SK-N-SH (cell line): ENCODE data around the gene COPS7A. TPM values are rescaled to one million over a fixed set of nuclear protein-coding genes. Genes with fewer than 3 reads are reported as not detected.

Source experiments
- CTCF ChIA-PET: fragments of 300-600, 350-600 bp; formaldehyde crosslinking; extraction: SDS; loops from one replicate; lab custom pipeline; 2021; lab: Yijun Ruan, JAX
- POLR2A ChIA-PET: fragments of 350-600 bp; sonication (Branson Sonifier 250); formaldehyde crosslinking; extraction: SDS; loops from one replicate; lab custom pipeline; 2020; ENCODE audit warnings: antibody characterized with exemption, inconsistent platforms; lab: Yijun Ruan, JAX
- DNase-seq: peaks from one replicate; pipeline ENCODE4 v3.0.0; 2012
- H2AFZ ChIP-seq: fragments of 200-600 bp; sonication (generic); 2 replicates; pipeline ENCODE4 v1.8.1; 2016; ENCODE audit warnings: antibody characterized with exemption, mild to moderate bottlenecking, low read depth
- H3F3A ChIP-seq: fragments of 200-600 bp; sonication (generic); replicated peaks from 2 replicates; pipeline ENCODE3; 2016; ENCODE audit warnings: antibody characterized with exemption, mild to moderate bottlenecking; ENCODE audit not compliant: insufficient read depth
- H3K27ac ChIP-seq, 2 experiments: fragments of 200-500 bp in 1 of 2; fragments of 200-600 bp in 1 of 2; sonication (Bioruptor generic) in 1 of 2; sonication (generic), shearing (Covaris generic) in 1 of 2; 2 replicates each; pipeline versions ENCODE4 v1.5.1 to v1.6.1; 2014 to 2016; ENCODE audit warnings: low read depth in 2 of 2, inconsistent platforms in 1 of 2, low read length in 1 of 2, mild to moderate bottlenecking in 1 of 2, mixed read lengths in 1 of 2
- H3K27me3 ChIP-seq: fragments of 200-600 bp; sonication (generic), shearing (Covaris generic); 2 replicates; pipeline ENCODE4 v1.6.1; 2016; ENCODE audit warnings: mixed run types; ENCODE audit not compliant: insufficient read depth
- H3K36me3 ChIP-seq, 2 experiments: fragments of 200-500 bp in 1 of 2; fragments of 200-600 bp in 1 of 2; sonication (Bioruptor generic) in 1 of 2; sonication (generic) in 1 of 2; replicated peaks in 1 of 2; 2 replicates each; pipeline versions ENCODE3 to v1.5.1; 2014 to 2016; ENCODE audit warnings: low read length in 1 of 2, mild to moderate bottlenecking in 1 of 2; ENCODE audit not compliant: insufficient read depth in 2 of 2, control insufficient read depth in 1 of 2
- H3K4me1 ChIP-seq, 2 experiments: fragments of 200-500 bp in 1 of 2; fragments of 200-600 bp in 1 of 2; sonication (Bioruptor generic) in 1 of 2; sonication (generic), shearing (Covaris generic) in 1 of 2; 2 replicates each; pipeline versions ENCODE4 v1.5.1 to v1.6.1; 2014 to 2016; ENCODE audit warnings: low read depth in 1 of 2, low read length in 1 of 2, mixed run types in 1 of 2; ENCODE audit not compliant: insufficient read depth in 2 of 2, control insufficient read depth in 1 of 2
- H3K4me2 ChIP-seq: fragments of 200-600 bp; sonication (generic), shearing (Covaris generic); 2 replicates; pipeline ENCODE4 v1.6.1; 2017; ENCODE audit warnings: mixed run types
- H3K4me3 ChIP-seq, 2 experiments: fragments of 200-500 bp in 1 of 2; fragments of 200-600 bp in 1 of 2; sonication (Bioruptor generic) in 1 of 2; sonication (generic), shearing (Covaris generic) in 1 of 2; 2 replicates each; pipeline versions ENCODE4 v1.5.1 to v1.8.1; 2014 to 2016; ENCODE audit warnings: low read depth in 2 of 2, inconsistent platforms in 1 of 2, low read length in 1 of 2, mild to moderate bottlenecking in 1 of 2, mixed read lengths in 1 of 2, moderate library complexity in 1 of 2
- H3K79me2 ChIP-seq: fragments of 200-600 bp; sonication (generic); 2 replicates; pipeline ENCODE4 v1.8.1; 2017; ENCODE audit warnings: mild to moderate bottlenecking; ENCODE audit not compliant: insufficient read depth
- H3K9ac ChIP-seq: fragments of 200-600 bp; sonication (generic); 2 replicates; pipeline ENCODE4 v1.6.1; 2017; ENCODE audit warnings: mixed run types
- H3K9me2 ChIP-seq: fragments of 200-600 bp; sonication (generic); 2 replicates; pipeline ENCODE4 v1.6.1; 2017; ENCODE audit warnings: mixed run types
- H3K9me3 ChIP-seq: fragments of 200-600 bp; sonication (generic); 2 replicates; pipeline ENCODE4 v1.6.1; 2017; ENCODE audit warnings: mixed run types, mild to moderate bottlenecking, moderate library complexity
- H4K20me1 ChIP-seq: fragments of 200-600 bp; sonication (generic); 2 replicates; pipeline ENCODE4 v1.6.1; 2017; ENCODE audit warnings: mild to moderate bottlenecking, mixed run types; ENCODE audit not compliant: insufficient read depth
- CHD2 ChIP-seq: fragments of 150-350 bp; IDR thresholded peaks from 2 replicates; pipeline ENCODE4 v1.6.1; 2018; ENCODE audit warnings: low read length; ENCODE audit not compliant: partially characterized antibody
- ELF1 ChIP-seq: IDR thresholded peaks from 2 replicates; pipeline ENCODE4 v1.4.0; 2012
- EP300 ChIP-seq, 2 experiments: IDR thresholded peaks; 2 replicates each; pipeline versions ENCODE4 v1.4.0 to v1.6.1; 2012; ENCODE audit warnings: borderline replicate concordance in 1 of 2, low read depth in 1 of 2, low read length in 1 of 2
- EZH2phosphoT487 ChIP-seq: fragments of 200-600 bp; sonication (generic); IDR thresholded peaks from 2 replicates; pipeline ENCODE4 v1.6.1; 2017; ENCODE audit warnings: low read depth, mixed run types, mild to moderate bottlenecking, antibody characterized with exemption, moderate library complexity, borderline replicate concordance
- FOSL2 ChIP-seq: IDR thresholded peaks from 2 replicates; pipeline ENCODE4 v1.4.0; 2012; ENCODE audit warnings: low read depth, mild to moderate bottlenecking, moderate library complexity, borderline replicate concordance
- FOXJ3 ChIP-seq: sonication (generic); formaldehyde crosslinking; IDR thresholded peaks from 2 replicates; pipeline ENCODE4 v1.5.1; 2020; ENCODE audit warnings: mild to moderate bottlenecking, missing genetic modification reagents
- GABPA ChIP-seq: IDR thresholded peaks from 2 replicates; pipeline ENCODE4 v1.4.0; 2012; ENCODE audit warnings: low read depth, mild to moderate bottlenecking
- JUND ChIP-seq: IDR thresholded peaks from 2 replicates; pipeline ENCODE4 v1.4.0; 2012
- NFIC ChIP-seq: IDR thresholded peaks from 2 replicates; pipeline ENCODE4 v1.4.0; 2012; ENCODE audit warnings: borderline replicate concordance
- RAD21 ChIP-seq: IDR thresholded peaks from 2 replicates; pipeline ENCODE4 v1.6.1; 2012; ENCODE audit warnings: mild to moderate bottlenecking, low read length
- RCOR1 ChIP-seq: fragments of 150-350 bp; IDR thresholded peaks from 2 replicates; pipeline ENCODE4 v1.6.1; 2017; ENCODE audit warnings: antibody characterized with exemption, low read length
- RXRA ChIP-seq: IDR thresholded peaks from 2 replicates; pipeline ENCODE4 v1.4.0; 2012; ENCODE audit warnings: low read depth, mild to moderate bottlenecking, borderline replicate concordance
- SMC3 ChIP-seq: IDR thresholded peaks from 2 replicates; pipeline ENCODE4 v1.6.1; 2012; ENCODE audit warnings: low read depth, low read length, improper control_type of control experiment
- TAF1 ChIP-seq: IDR thresholded peaks from 2 replicates; pipeline ENCODE4 v1.6.1; 2012; ENCODE audit warnings: low read depth, mild to moderate bottlenecking, low read length, moderate library complexity, borderline replicate concordance
- TCF12 ChIP-seq: IDR thresholded peaks from 2 replicates; pipeline ENCODE4 v1.4.0; 2012
- YY1 ChIP-seq: IDR thresholded peaks from 2 replicates; pipeline ENCODE4 v1.4.0; 2012; ENCODE audit warnings: low read depth, mild to moderate bottlenecking
- WGBS: methylation state at CpG from one replicate; pipeline ENCODE4 v1.1.6; 2017; ENCODE audit warnings: low lambda C conversion rate; 5-methylcytosine and 5-hydroxymethylcytosine counted together
- polyA plus RNA-seq, 3 experiments: library from polyadenylated mRNA; depleted of rRNA; stranded (reverse); fragments of >200 nt; gene quantifications; 2 replicates each; pipeline ENCODE4 v1.2.3, GENCODE V29; 2012
- TF ChIP-seq, protein P1 (sequence below): fragments of 200-600 bp; sonication (generic); IDR thresholded peaks from 2 replicates; pipeline ENCODE4 v1.6.1; 2017; ENCODE audit warnings: antibody characterized with exemption, mild to moderate bottlenecking, moderate library complexity
- TF ChIP-seq, protein P2 (sequence below): fragments of 150-350 bp; IDR thresholded peaks from 2 replicates; pipeline ENCODE4 v1.6.1; 2016; ENCODE audit warnings: mild to moderate bottlenecking, low read depth, low read length
- TF ChIP-seq, protein P3 (sequence below): IDR thresholded peaks from 2 replicates; pipeline ENCODE4; 2012

COPS7A gene
- polyA plus RNA-seq, 1 of the 3 experiments (the other 2 are of a cell fraction) = 191 TPM

DNA sequence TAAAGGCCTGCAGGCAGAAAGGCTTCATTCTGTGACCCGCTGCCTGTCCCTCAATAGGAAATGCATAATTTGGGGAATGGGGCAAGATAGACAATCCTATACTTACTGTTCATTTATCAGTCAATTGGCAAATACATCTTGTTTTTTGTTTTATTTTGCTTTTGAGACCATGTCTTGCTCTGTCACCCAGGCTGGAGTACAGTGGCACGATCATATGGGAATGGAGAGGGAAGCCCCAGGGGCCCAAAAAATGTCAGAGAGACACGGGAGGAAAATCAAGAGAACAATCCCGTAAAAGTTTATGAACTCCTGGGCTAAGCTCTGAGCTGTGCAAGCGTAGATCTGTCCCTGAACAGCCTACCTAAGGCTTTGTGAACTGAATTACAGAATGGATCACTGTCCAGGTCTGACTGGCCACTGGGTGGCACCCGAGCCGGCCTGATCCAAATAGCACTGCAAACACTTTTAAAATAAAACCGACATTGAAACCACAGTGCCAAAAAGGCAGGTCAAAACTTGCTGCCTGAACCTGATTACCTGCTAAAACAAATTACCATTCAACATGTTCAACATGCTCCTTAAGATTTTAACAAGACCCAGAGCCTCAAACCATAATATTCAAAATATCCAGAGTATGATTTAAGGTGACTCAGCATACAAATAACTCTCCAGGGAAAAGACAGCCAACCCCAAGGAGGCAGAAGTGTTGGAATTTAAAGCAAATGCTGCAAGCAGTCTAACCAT lies 11.8 kb downstream of the COPS7A start:
- no peak overlapping the region for H3K4me2 ChIP-seq
- no peak for TF ChIP-seq TCF12
- TF ChIP-seq, protein P1, sequence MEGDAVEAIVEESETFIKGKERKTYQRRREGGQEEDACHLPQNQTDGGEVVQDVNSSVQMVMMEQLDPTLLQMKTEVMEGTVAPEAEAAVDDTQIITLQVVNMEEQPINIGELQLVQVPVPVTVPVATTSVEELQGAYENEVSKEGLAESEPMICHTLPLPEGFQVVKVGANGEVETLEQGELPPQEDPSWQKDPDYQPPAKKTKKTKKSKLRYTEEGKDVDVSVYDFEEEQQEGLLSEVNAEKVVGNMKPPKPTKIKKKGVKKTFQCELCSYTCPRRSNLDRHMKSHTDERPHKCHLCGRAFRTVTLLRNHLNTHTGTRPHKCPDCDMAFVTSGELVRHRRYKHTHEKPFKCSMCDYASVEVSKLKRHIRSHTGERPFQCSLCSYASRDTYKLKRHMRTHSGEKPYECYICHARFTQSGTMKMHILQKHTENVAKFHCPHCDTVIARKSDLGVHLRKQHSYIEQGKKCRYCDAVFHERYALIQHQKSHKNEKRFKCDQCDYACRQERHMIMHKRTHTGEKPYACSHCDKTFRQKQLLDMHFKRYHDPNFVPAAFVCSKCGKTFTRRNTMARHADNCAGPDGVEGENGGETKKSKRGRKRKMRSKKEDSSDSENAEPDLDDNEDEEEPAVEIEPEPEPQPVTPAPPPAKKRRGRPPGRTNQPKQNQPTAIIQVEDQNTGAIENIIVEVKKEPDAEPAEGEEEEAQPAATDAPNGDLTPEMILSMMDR = peak; percentile 81
- TF ChIP-seq JUND = peak; percentile 25; the same call in 1 of the 2 replicates
- peak; percentile 84 for TF ChIP-seq RAD21
- no peak for TF ChIP-seq YY1
- peak; percentile 76 for TF ChIP-seq SMC3
- no peak for TF ChIP-seq NFIC
- no peak for TF ChIP-seq FOXJ3 (CRISPR knock-in tag)
- TF ChIP-seq EZH2phosphoT487 = no peak
- TF ChIP-seq CHD2 = no peak
- TF ChIP-seq, protein P2, sequence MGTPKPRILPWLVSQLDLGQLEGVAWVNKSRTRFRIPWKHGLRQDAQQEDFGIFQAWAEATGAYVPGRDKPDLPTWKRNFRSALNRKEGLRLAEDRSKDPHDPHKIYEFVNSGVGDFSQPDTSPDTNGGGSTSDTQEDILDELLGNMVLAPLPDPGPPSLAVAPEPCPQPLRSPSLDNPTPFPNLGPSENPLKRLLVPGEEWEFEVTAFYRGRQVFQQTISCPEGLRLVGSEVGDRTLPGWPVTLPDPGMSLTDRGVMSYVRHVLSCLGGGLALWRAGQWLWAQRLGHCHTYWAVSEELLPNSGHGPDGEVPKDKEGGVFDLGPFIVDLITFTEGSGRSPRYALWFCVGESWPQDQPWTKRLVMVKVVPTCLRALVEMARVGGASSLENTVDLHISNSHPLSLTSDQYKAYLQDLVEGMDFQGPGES = no peak
- no peak for TF ChIP-seq ELF1
- TF ChIP-seq, all 33 proteins: peak for 4
- peak; percentile 76 for DNase-seq
- no peaks in the 10 kb centered on the region for H4K20me1 ChIP-seq
- H2AFZ ChIP-seq = peak overlapping the region; percentile 46; the same call in 1 of the 2 replicates
- H3K36me3 ChIP-seq = peaks cover 10 to 17% of the 10 kb centered on the region in 2 experiments
- no peaks in the 10 kb centered on the region for H3K9me2 ChIP-seq
- no peaks in the 10 kb centered on the region for H3K27me3 ChIP-seq
- peaks cover 0 to 6% of the 10 kb centered on the region in 2 experiments; a peak in 1 of 4 replicates for H3K4me1 ChIP-seq
- 37% methylated on average over 8 of the region's 8 CpGs for WGBS
- ChIA-PET POLR2A (no interaction called here), CTCF (interaction anchor here (0.6 to 9.5 kb wide), 11 partner anchors 9 to 104 kb away, joined by 3 to 80 read pairs (median 5); partner anchors contain the start of genes MLF2, P3H3 and PTMS)
- H3F3A ChIP-seq = peaks cover 15% of the 10 kb centered on the region
- peak overlapping the region; percentile 39 to 50; a peak in 3 of 4 replicates for H3K27ac ChIP-seq
- no peak overlapping the region for H3K9ac ChIP-seq
- H3K4me3 ChIP-seq = no peak overlapping the region
- no peaks in the 10 kb centered on the region for H3K9me3 ChIP-seq
- no peaks in the 10 kb centered on the region for H3K79me2 ChIP-seq

DNA sequence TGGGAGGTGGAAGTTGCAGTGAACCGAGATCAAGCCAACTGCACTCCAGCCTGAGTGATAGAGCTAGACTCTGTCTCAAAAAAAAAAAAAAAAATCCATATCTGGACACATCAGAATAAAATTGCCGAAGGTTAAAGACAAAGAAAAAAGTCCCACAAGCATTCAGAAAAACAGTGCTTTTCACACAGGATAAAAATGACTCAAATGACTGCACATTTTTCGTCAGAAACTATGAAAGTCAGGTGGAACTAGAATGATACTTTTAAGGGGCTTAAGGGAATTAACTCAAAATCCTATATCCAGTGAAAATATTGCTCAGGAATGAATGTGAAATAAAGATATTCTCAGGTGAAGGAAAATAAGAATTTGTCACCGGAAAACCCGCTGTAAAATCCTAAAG lies 12.9 kb downstream of the COPS7A start:
- 0 out of 4 replicates have a peak overlapping the region, but pooled peaks of 1 of the 2 experiments have one; percentile 50 for H3K27ac ChIP-seq
- POLR2A ChIA-PET = interaction anchor here (1.4 kb wide), 1 partner anchor 13 kb away, joined by 5 read pairs; the partner anchor contains the start of gene COPS7A
- CTCF ChIA-PET = interaction anchor here (0.8 to 9.5 kb wide), 11 partner anchors 8 to 103 kb away, joined by 3 to 80 read pairs (median 5); partner anchors contain the start of genes MLF2, P3H3 and PTMS
- TF ChIP-seq EP300 (IDR thresholded peaks at IDR 0.05; ENCODE audit: borderline replicate concordance in 1 of 2, low read depth in 1 of 2, low read length in 1 of 2) (no peak), GABPA (no peak), RXRA (no peak), TCF12 (no peak), RCOR1 (no peak), TAF1 (no peak), FOSL2 (no peak)
- TF ChIP-seq, protein P2 = no peak
- TF ChIP-seq, protein P1 = no peak
- TF ChIP-seq, protein P3, sequence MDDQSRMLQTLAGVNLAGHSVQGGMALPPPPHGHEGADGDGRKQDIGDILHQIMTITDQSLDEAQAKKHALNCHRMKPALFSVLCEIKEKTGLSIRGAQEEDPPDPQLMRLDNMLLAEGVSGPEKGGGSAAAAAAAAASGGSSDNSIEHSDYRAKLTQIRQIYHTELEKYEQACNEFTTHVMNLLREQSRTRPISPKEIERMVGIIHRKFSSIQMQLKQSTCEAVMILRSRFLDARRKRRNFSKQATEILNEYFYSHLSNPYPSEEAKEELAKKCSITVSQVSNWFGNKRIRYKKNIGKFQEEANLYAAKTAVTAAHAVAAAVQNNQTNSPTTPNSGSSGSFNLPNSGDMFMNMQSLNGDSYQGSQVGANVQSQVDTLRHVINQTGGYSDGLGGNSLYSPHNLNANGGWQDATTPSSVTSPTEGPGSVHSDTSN = no peak

More for the DNA sequence above, 12.9 kb downstream of the COPS7A start:
- H3K9me3 ChIP-seq = no peaks in the 10 kb centered on the region
- H3K4me2 ChIP-seq = no peak overlapping the region
- no peaks in the 10 kb centered on the region for H4K20me1 ChIP-seq
- 95% methylated on average over 5 of the region's 5 CpGs for WGBS
- H3K79me2 ChIP-seq = no peaks in the 10 kb centered on the region
- H3K4me3 ChIP-seq = no peak overlapping the region
- peaks cover 15% of the 10 kb centered on the region for H3F3A ChIP-seq
- H3K9ac ChIP-seq = no peak overlapping the region
- peaks cover 0 to 6% of the 10 kb centered on the region in 2 experiments; a peak in 1 of 4 replicates for H3K4me1 ChIP-seq
- no peaks in the 10 kb centered on the region for H3K9me2 ChIP-seq
- no peak for DNase-seq
- H3K27me3 ChIP-seq = no peaks in the 10 kb centered on the region
- H2AFZ ChIP-seq = no peak overlapping the region
- H3K36me3 ChIP-seq = peaks cover 2 to 5% of the 10 kb centered on the region in 2 experiments
